ENCODE results near the gene SERTAD2.

- TF ChIP-seq POLR2A (IDR thresholded peaks at IDR 0.05) (no peak), CTCF (IDR thresholded peaks at IDR 0.05) (no peak)
Observed at GRCh38 chr2:64624862-64625261, 28.9 kb downstream of the SERTAD2 start.

Measured in transverse colon (tissue), 3 donors.